GM19035 (cell line): ENCODE measurements around the gene CDH23.

ENCODE experiments used
- ATAC-seq: cut with Tn5 transposase; IDR thresholded peaks from one replicate; pipeline ENCODE4 v1.9.1; 2021; ENCODE audit not compliant: unreplicated experiment

CDH23 gene

DNA sequence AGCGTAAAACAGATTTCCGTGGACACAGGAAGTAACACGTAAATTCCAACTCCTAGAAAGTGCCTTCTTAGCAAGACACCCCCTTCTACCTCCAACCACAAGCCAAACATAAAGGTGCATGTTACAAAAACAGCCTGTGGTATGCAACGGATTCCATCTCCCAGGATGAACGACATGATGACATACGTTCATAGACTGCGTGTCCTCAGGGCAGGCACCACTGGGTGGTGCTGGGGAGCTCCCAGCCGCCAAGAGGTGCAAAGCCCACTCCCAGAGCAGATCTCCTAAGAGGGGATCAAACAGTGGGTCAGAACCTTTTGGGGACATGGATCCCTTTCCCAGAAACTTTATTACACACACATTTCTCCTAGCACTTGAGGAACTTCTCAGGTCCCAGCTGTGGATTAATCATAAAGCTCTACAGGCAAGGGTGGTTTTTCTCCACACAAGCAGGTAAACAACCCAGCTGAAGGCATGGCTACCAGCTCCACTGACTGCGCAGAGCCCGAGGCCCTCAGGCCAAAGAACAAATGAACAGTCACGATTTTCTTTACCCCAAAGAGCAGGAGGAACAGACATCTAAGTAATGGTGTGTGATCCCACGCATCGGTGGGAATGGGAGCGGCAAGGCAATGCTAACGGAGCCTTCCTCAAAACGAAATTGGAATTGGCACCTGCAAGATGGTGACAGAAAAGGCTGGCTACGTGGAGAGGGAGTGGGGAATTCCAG is 440.5 kb downstream of the CDH23 start:
- no peak for ATAC-seq

DNA sequence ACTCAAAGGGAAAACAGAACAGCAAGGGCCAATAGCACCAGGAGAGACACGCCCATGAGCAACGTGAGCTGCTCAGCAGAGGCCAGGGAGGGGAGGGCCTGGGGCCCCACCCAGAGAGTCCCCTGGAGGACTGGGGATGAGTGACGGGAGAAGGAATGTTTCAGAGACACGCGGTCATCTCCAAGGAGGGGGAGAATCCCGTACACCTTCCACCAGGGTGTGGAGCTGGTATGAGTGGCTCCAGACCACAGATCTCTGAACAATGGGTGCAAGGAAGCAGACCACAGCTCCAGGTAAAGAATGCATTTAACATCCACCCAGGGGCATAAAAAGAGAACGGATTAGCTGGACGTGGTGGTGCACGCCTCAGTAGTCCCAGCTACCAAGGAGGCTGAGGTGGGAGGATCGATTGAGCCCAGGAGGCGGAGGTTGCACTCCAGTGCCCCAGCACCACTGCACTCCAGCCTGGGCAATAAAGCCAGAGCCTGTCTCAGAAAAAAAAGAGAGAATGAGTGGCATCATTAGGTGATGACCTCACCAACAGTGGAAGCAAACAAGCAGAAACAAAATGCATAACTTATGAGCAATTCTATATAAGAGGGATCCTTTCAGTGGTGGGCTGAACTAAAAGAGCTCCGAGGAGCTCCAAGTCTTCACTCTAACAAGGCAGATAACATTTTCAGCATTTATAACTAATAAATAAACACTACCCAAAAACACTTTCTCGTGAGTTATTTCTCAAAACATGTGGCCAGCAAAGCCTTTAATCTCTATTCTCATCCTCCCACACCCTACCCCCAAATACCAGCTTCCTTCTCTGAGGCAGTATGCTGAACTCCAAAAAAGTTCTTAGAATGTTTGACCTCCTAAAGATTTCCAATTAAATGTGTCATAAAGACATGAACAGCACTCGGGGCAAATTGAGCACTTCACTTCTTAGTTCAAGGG is 441.8 kb downstream of the CDH23 start:
- no peak for ATAC-seq

DNA sequence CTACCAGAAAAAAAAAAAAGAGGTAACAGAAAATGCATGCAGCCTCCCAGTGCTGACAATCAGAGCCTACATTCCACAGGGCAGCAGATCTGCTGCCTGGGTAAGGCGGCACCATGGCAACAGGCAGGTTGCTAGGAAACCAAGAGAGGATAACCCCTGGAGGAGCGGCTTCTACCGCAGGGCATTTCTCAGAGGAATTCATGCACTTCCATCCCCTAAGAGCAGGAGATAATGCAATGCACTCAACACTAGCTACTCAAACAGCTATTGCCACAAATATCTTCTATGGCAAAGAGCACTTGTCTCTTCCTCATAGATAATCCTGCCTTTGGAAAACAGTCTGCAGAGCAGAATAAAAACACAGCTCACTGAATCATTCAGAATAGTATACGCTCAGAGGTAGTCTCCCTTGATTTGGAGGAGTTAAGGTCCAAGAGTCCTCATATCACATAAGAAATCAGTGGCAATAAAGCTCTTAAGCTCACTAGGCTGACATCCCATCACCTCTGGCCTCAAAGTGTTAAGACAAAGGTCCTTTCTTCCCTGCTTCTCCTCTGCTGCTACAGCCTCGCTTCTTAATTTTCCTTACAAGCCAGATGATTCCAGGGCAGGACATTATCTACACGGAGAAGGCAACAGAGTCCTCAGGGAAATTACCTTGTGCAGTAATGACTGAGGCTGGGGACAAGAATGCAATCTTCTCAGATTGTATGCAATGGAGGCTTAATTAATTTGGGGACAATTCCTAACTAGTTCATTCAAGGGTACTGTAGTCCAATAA is 443.6 kb downstream of the CDH23 start:
- ATAC-seq = no peak

- no peak for ATAC-seq
Observed at GRCh38 chr10:71840958-71841335, 444.2 kb downstream of the CDH23 start.

DNA sequence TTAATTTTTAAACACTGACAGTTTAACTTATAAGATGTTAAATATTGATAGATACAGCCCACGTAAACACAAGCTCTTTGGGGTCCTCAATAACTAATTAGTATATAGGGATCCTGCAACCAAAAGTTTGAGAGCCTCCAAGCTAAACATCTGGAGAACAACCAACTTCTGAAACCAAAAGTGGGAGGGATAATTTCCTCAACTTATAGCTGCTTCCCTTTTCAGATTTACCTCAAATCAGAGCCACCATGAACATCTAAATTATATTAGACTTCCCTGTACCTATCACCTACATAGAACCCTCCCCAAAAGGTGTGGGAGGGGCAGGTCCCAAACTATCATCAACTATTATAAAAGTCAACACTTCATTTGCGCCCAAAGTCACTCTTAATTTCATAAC is 445.7 kb downstream of the CDH23 start:
- no peak for ATAC-seq

- no peak for ATAC-seq
Observed at GRCh38 chr10:71842856-71843686, 446.4 kb downstream of the CDH23 start.

- no peak for ATAC-seq
Observed at GRCh38 chr10:71844084-71844483, 447.4 kb downstream of the CDH23 start.

- ATAC-seq = no peak
Observed at GRCh38 chr10:71844695-71845094, 448.0 kb downstream of the CDH23 start.

- ATAC-seq = no peak
Observed at GRCh38 chr10:71845410-71846405, 449.0 kb downstream of the CDH23 start.

DNA sequence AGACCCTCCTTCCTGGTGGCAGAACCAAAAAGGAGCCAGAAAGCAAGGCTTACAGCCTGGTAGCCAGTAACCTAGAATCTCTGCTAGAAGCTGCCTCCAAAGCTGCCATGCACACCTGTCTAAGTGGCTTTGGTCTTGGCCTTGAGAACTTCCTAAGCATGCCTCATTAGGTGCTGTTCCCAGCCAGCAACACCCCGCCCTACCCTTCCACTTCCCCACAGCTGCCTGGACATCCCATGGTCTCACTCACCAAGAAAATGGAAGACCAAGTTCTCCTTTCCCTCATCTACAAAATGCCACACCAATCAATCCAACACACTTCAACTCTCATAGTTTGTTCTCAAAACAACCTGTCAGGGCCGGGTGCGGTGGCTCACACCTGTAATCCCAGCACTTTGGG is 450.1 kb downstream of the CDH23 start:
- no peak for ATAC-seq

DNA sequence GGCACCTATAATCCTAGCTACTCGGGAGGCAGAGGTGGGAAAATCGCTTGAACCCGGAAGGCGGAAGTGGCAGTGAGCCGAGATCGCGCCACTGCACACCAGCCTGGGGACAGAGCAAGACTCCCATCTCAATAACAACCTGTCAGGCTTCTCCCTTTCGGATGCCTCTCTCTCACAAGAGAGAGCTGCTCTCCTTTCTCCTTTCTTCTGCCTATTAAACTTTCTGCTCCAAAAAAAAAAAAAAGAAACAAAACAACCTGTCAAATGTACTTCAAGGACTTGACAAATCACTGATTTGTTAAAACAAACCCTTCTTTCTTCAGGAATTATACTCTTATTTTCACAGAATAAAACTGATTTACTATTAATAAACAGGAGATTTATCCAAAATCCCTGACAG is 450.7 kb downstream of the CDH23 start:
- no peak for ATAC-seq

GRCh38 chr10:71848325-71849275 is 451.9 kb downstream of the CDH23 start:
- no peak for ATAC-seq

- no peak for ATAC-seq
Observed at GRCh38 chr10:71849461-71849908, 452.8 kb downstream of the CDH23 start.

DNA sequence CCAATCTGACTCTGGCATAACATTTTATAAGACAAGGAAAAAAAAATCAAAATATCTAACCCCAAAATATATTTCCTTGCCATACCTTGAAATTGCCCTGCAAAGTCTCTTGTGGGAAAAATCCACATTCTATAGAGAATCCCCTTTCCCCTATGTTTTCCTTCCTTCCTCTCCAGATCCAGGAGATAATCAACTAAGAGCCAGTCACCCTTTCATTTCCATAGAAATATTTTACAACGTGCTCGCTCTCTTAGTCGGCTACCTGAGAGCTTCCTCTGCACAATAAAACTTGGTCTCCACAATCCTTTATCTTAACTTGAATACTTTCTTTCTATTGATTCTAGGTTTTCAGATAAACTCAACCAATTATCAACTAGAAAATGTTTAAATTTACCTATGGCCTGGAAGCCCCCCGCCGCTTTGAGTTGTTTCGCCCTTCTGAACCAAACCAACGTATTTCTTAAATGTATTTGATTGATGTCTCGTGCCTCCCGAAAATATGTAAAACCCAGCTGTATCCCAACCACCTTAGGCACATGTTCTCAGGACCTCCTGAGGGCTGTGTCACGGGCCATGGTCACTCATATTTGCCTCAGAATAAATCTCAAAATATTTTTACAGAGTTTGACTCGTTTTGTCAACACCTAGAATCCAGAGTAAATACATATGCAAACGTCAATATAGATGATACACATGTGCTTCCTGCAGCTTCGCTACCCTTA is 453.5 kb downstream of the CDH23 start:
- ATAC-seq = no peak

DNA sequence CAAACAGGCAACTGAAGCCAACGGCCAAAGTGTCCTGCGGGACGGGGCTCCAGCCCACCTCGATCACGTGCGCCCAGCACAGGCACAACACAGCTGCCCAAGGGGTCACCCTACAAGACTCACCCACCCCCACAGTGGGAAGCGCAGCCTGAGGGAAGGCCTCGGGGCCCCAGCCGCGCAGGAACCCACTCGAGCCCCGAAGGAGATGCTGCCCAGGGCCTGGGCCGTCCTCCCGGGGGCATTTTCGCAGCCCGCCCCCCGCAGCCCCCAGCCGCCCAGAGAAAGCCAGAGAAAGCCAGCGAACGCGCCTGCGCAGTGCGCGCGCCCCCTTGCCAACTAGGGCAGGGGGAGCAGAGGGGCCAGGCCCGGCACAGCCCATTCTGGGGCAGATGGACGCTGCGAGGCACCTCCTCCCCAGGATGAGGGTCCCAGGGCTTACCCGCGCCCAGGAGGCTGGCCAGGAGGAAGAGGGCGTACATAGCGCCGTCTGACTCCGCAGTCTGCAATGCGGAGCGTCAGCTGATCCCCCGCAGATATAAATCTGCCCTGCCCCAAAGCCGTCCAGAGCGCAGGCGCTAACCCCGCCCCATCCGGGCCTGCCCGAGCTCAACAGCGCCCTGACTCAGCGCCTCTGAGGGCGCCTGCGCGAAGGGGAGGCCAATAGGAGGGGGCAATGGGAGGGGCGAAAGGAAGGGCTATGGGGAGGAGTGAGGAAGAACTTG is 454.2 kb downstream of the CDH23 start, which contains the start of gene PSAP:
Gene PSAP, minus strand, starts transcription at position 509 of the 722 bp plus-strand sequence. Its CDS starts 30 bp downstream, at position 479.
- peak; percentile 94 for ATAC-seq

GRCh38 chr10:71851465-71852095 is 454.9 kb downstream of the CDH23 start:
- ATAC-seq = peak; percentile 5
